B cell (primary cell): Measurements from ENCODE around the gene NDFIP1. TPM values are rescaled to one million over a fixed set of nuclear protein-coding genes. Genes with fewer than 3 reads are reported as not detected.

ENCODE experiments used
- ATAC-seq: fragments of 200-7000 bp; cut with Tn5 transposase; one replicate; pipeline ENCODE4 v1.10.0; 2021; ENCODE audit warnings: low read depth, mild to moderate bottlenecking, moderate number of reproducible peaks, moderate library complexity
- CTCF ChIA-PET: fragments of 350-600 bp; sonication (Branson Sonifier 250); formaldehyde crosslinking; loops from one replicate; lab custom pipeline; 2021; ENCODE audit warnings: antibody characterized with exemption, inconsistent platforms; lab: Charles Lee
- POLR2A ChIA-PET: fragments of 350-600 bp; sonication (Branson Sonifier 250); formaldehyde crosslinking; loops from one replicate; lab custom pipeline; 2021; ENCODE audit warnings: antibody characterized with exemption; lab: Charles Lee
- DNase-seq: peaks from one replicate; pipeline ENCODE4 v3.0.0; 2013
- H2AFZ ChIP-seq: 2 replicates; pipeline ENCODE4 v1.6.1; 2012; ENCODE audit warnings: mild to moderate bottlenecking, low read depth, low read length; ENCODE audit not compliant: insufficient read depth, poor library complexity, severe bottlenecking
- H3K27ac ChIP-seq, 2 donors: 1 replicate in 1 of 2; 2 replicates in 1 of 2; pipeline ENCODE4 v1.5.1; 2012 to 2013; ENCODE audit warnings: low read length in 2 of 2, mild to moderate bottlenecking in 2 of 2, moderate library complexity in 1 of 2
- H3K27me3 ChIP-seq, 4 experiments: fragments of 200-600 bp in 1 of 4; sonication (generic) in 1 of 4; replicated peaks in 1 of 4; 1 replicate in 2 of 4; 2 replicates in 2 of 4; pipeline versions ENCODE4 v1.6.1 to v1.7.0; 2013 to 2016; ENCODE audit warnings: low read length in 3 of 4, mild to moderate bottlenecking in 2 of 4, mixed read lengths in 1 of 4, moderate library complexity in 1 of 4; ENCODE audit not compliant: insufficient read depth in 4 of 4, control insufficient read depth in 3 of 4; ENCODE audit errors: control extremely low read depth in 1 of 4
- H3K36me3 ChIP-seq, 2 experiments: replicated peaks in 1 of 2; 1 replicate in 1 of 2; 2 replicates in 1 of 2; pipeline versions ENCODE4 v1.6.1 to v1.7.1; 2013; ENCODE audit warnings: low read length in 1 of 2; ENCODE audit not compliant: insufficient read depth in 2 of 2, control insufficient read depth in 1 of 2; ENCODE audit errors: control extremely low read depth in 1 of 2, extremely low read depth in 1 of 2
- H3K4me1 ChIP-seq, 2 donors: fragments of 200-600 bp in 1 of 2; sonication (generic) in 1 of 2; 1 replicate in 1 of 2; 2 replicates in 1 of 2; pipeline versions ENCODE4 v1.5.1 to v1.6.1; 2013 to 2017; ENCODE audit warnings: low read length in 2 of 2; ENCODE audit not compliant: control insufficient read depth in 2 of 2, insufficient read depth in 2 of 2
- H3K4me2 ChIP-seq: replicated peaks from 2 replicates; pipeline ENCODE3; 2012; ENCODE audit warnings: mild to moderate bottlenecking, low read depth, low read length; ENCODE audit not compliant: poor library complexity, severe bottlenecking
- H3K4me3 ChIP-seq, 5 experiments: fragments of 200-600 bp in 1 of 5; sonication (generic) in 1 of 5; 1 replicate in 3 of 5; 2 replicates in 2 of 5; pipeline versions ENCODE4 v1.5.1 to v1.7.0; 2011 to 2016; ENCODE audit warnings: low read length in 4 of 5, mild to moderate bottlenecking in 4 of 5, low read depth in 2 of 5, control low read depth in 1 of 5, moderate library complexity in 1 of 5; ENCODE audit not compliant: insufficient read depth in 1 of 5; ENCODE audit errors: control extremely low read depth in 1 of 5, extremely low read depth in 1 of 5
- H3K79me2 ChIP-seq: fragments of 200-600 bp; sonication (generic); one replicate; pipeline ENCODE4 v1.6.0; 2016; ENCODE audit warnings: low read length; ENCODE audit not compliant: control insufficient read depth, insufficient read depth
- H3K9ac ChIP-seq: fragments of 200-600 bp; sonication (generic); 2 replicates; pipeline ENCODE4 v1.6.1; 2017; ENCODE audit warnings: mild to moderate bottlenecking, low read length, moderate library complexity
- H3K9me3 ChIP-seq, 3 donors: one replicate each; pipeline versions ENCODE4 v1.6.1 to v1.7.1; 2013; ENCODE audit warnings: low read length in 2 of 3; ENCODE audit not compliant: control insufficient read depth in 2 of 3, insufficient read depth in 1 of 3; ENCODE audit errors: control extremely low read depth in 1 of 3
- H4K20me1 ChIP-seq: 2 replicates; pipeline ENCODE4 v1.6.0; 2012; ENCODE audit warnings: mild to moderate bottlenecking, low read length; ENCODE audit not compliant: insufficient read depth, control insufficient read depth, poor library complexity, severe bottlenecking
- H3K27ac Mint-ChIP-seq: one replicate; pipeline ENCODE4 v1.8.0; 2021; ENCODE audit warnings: mixed read lengths
- H3K27me3 Mint-ChIP-seq: one replicate; pipeline ENCODE4 v1.8.0; 2021; ENCODE audit warnings: mixed read lengths
- H3K4me1 Mint-ChIP-seq: one replicate; pipeline ENCODE4 v1.8.0; 2021; ENCODE audit warnings: mixed read lengths
- H3K4me3 Mint-ChIP-seq: one replicate; pipeline ENCODE4 v1.8.0; 2021; ENCODE audit warnings: mixed read lengths
- H3K9me3 Mint-ChIP-seq: one replicate; pipeline ENCODE4 v1.8.0; 2022; ENCODE audit warnings: mixed read lengths; ENCODE audit not compliant: insufficient read depth
- CTCF ChIP-seq: fragments of 200-600 bp; IDR thresholded peaks from one replicate; pipeline ENCODE4 v1.8.0; 2022; ENCODE audit warnings: antibody characterized with exemption, mild to moderate bottlenecking
- EZH2 ChIP-seq: IDR thresholded peaks from 2 replicates; pipeline ENCODE4 v1.6.1; 2012; ENCODE audit warnings: borderline replicate concordance, low read depth, mild to moderate bottlenecking, moderate library complexity, low read length; ENCODE audit not compliant: insufficient read depth, poor library complexity, severe bottlenecking
- WGBS: methylation state at CpG from one replicate; pipeline ENCODE4 v1.1.5; 2013; ENCODE audit warnings: missing lambda C conversion rate; ENCODE audit not compliant: insufficient coverage; 5-methylcytosine and 5-hydroxymethylcytosine counted together
- intact Hi-C: fragments of 100-400 bp; cut with micrococcal nuclease; formaldehyde crosslinking; loops from one replicate; pipeline ENCODE4 v1.10.0; 2022
- polyA plus RNA-seq: library from polyadenylated mRNA; depleted of rRNA; stranded (reverse); fragments of >200 nt; gene quantifications from 2 replicates; pipeline ENCODE4 v1.2.3, GENCODE V29; 2012
- total RNA-seq, 2 donors: library from RNA; stranded (reverse); fragments of 120-200 nt in 1 of 2; gene quantifications; 1 replicate in 1 of 2; 2 replicates in 1 of 2; pipeline versions ENCODE4 v1.2.3 to v1.2.4, GENCODE V29; 2013 to 2022

NDFIP1 gene
- total and polyA plus RNA-seq, 2 donors (not counting 1 experiment from before 2014, with no cell fraction given) = 10.6 to 34.6 TPM

GRCh38 chr5:142143878-142144277, 35.3 kb downstream of the NDFIP1 start:
- Histone ChIP-seq H3K79me2 (no peaks in the 10 kb centered on the region), H3K9me3 (peaks cover 0 to 2% (median 0%) of the 10 kb centered on the region in 3 donors), H2AFZ (no peak overlapping the region), H3K4me1 (no peaks in the 10 kb centered on the region), H3K27me3 (no peaks in the 10 kb centered on the region), H3K27ac (no peak overlapping the region), H3K9ac (no peak overlapping the region), H4K20me1 (no peaks in the 10 kb centered on the region), H3K4me2 (no peak overlapping the region), H3K36me3 (peaks cover 3 to 36% of the 10 kb centered on the region in 2 experiments), H3K4me3 (no peak overlapping the region)
- peak; percentile 54 for DNase-seq
- ChIA-PET CTCF (interaction anchor here (0.6 to 10.8 kb wide), 21 partner anchors 9 to 810 kb away, joined by 3 to 208 read pairs (median 4); partner anchors contain the start of genes GNPDA1 and NDFIP1), POLR2A (no interaction called here)
- no peak overlapping the region for H3K27ac Mint-ChIP-seq
- H3K27me3 Mint-ChIP-seq = no peaks in the 10 kb centered on the region
- no CpG with 5 or more reads among the region's 3 CpGs for WGBS
- H3K4me1 Mint-ChIP-seq = no peaks in the 10 kb centered on the region
- intact Hi-C loops = loop anchor here (1.0 kb wide), 2 partner anchors 129 to 152 kb away; no protein-coding TSS in a partner anchor
- no peak overlapping the region for H3K4me3 Mint-ChIP-seq
- H3K9me3 Mint-ChIP-seq = no peaks in the 10 kb centered on the region
- TF ChIP-seq EZH2 (no peak), CTCF (peak; percentile 71)
- ATAC-seq = no peak

GRCh38 chr5:142145106-142145900, 36.7 kb downstream of the NDFIP1 start:
- no peaks in the 10 kb centered on the region for H3K9me3 Mint-ChIP-seq
- H3K27me3 ChIP-seq = no peaks in the 10 kb centered on the region
- ChIA-PET CTCF (interaction anchor here (0.6 to 10.8 kb wide), 12 partner anchors 11 to 743 kb away, joined by 3 to 208 read pairs (median 3); partner anchors contain the start of genes GNPDA1 and PCDH1), POLR2A (no interaction called here)
- DNase-seq (peak; percentile 59), ATAC-seq (peak; percentile 70)
- H3K9ac ChIP-seq = no peak overlapping the region
- H3K4me3 Mint-ChIP-seq = no peak overlapping the region
- H4K20me1 ChIP-seq = no peaks in the 10 kb centered on the region
- peaks cover 0 to 2% (median 0%) of the 10 kb centered on the region in 3 donors for H3K9me3 ChIP-seq
- WGBS = 93% methylated on average over 4 of the region's 4 CpGs
- no peaks in the 10 kb centered on the region for H3K27me3 Mint-ChIP-seq
- H3K27ac ChIP-seq = no peak overlapping the region
- H3K36me3 ChIP-seq = peaks cover 3 to 36% of the 10 kb centered on the region in 2 experiments
- no peaks in the 10 kb centered on the region for H3K4me1 ChIP-seq
- no peaks in the 10 kb centered on the region for H3K4me1 Mint-ChIP-seq
- intact Hi-C loops = loop anchor here (1.0 kb wide), 3 partner anchors 37 to 480 kb away; partner anchors contain the start of gene NDFIP1
- no peak overlapping the region for H3K4me2 ChIP-seq
- H3K4me3 ChIP-seq = no peak overlapping the region
- no peak overlapping the region for H2AFZ ChIP-seq
- H3K79me2 ChIP-seq = no peaks in the 10 kb centered on the region
- no peak overlapping the region for H3K27ac Mint-ChIP-seq
- TF ChIP-seq EZH2 (no peak), CTCF (peak; percentile 74)
